Ovary (tissue), 9 donors: ENCODE results near the gene MSL1. TPM values are rescaled to one million over a fixed set of nuclear protein-coding genes. Genes with fewer than 3 reads are reported as not detected.
"Not testable (repeated sequence)": the region's sequence is repeated elsewhere in the genome, so short reads cannot be mapped to it uniquely, and the experiment has no call there.

Experiments used
- DNase-seq, 5 donors: peaks; one replicate each; pipeline ENCODE4 v3.0.0-alpha.2; 2019 to 2020
- H3K27ac ChIP-seq, 2 donors: fragments of 200-600 bp; one replicate each; pipeline versions ENCODE4 v1.5.1 to v1.8.0; 2019 to 2022
- H3K27me3 ChIP-seq: fragments of 200-600 bp; one replicate; pipeline ENCODE4 v1.8.0; 2022
- H3K36me3 ChIP-seq: fragments of 200-600 bp; sonication (generic); one replicate; pipeline ENCODE4 v1.5.1; 2019
- H3K4me1 ChIP-seq: one replicate; pipeline ENCODE4 v1.8.1; 2013; ENCODE audit warnings: mild to moderate bottlenecking, moderate library complexity; ENCODE audit not compliant: insufficient read depth
- H3K4me3 ChIP-seq: fragments of 200-600 bp; sonication (generic); one replicate; pipeline ENCODE4 v1.5.1; 2017
- H3K9me3 ChIP-seq, 2 donors: fragments of 200-600 bp in 1 of 2; sonication (generic) in 1 of 2; one replicate each; pipeline versions ENCODE4 v1.5.1 to v1.8.1; 2013 to 2019; ENCODE audit warnings: mild to moderate bottlenecking in 1 of 2, moderate library complexity in 1 of 2
- CTCF ChIP-seq, 3 donors: fragments of 450-650 bp in 2 of 3; fragments of 200-600 bp in 1 of 3; IDR thresholded peaks; one replicate each; pipeline versions ENCODE4 v1.5.1 to v1.8.0; 2016 to 2022; ENCODE audit warnings: antibody characterized with exemption in 3 of 3, mild to moderate bottlenecking in 1 of 3
- EP300 ChIP-seq: sonication (generic); formaldehyde crosslinking; IDR thresholded peaks from one replicate; pipeline ENCODE4 v1.6.1; 2017; ENCODE audit warnings: antibody characterized with exemption
- POLR2A ChIP-seq: fragments of 450-650 bp; IDR thresholded peaks from one replicate; pipeline ENCODE4 v1.6.1; 2017; ENCODE audit warnings: antibody characterized with exemption, mild to moderate bottlenecking, moderate library complexity
- WGBS, 3 donors: extraction: QIAGEN DNeasy Blood & Tissue Kit in 1 of 3; methylation state at CpG; one replicate each; pipeline versions ENCODE4 v1.1.5 to v1.1.7; 2013 to 2017; 5-methylcytosine and 5-hydroxymethylcytosine counted together
- intact Hi-C, 4 donors: fragments of 100-400 bp; cut with DNase I; formaldehyde crosslinking; loops; one replicate each; pipeline versions ENCODE4 v1.11.0 to v1.15.1; 2022 to 2023
- polyA plus RNA-seq, 2 donors: library from polyadenylated mRNA; stranded (reverse); fragments of 200-250 nt in 1 of 2; fragments of 350-450 nt in 1 of 2; fragmentation: Illumina TruSeq in 1 of 2; extraction: RNeasy Lipid Tissue Mini Kit (QIAGEN cat#74804) in 1 of 2; gene quantifications; one replicate each; pipeline ENCODE4 v1.2.3, GENCODE V29; 2013 to 2014
- total RNA-seq, 7 donors: library from RNA; depleted of rRNA in 2 of 7; stranded (reverse); fragments of >200 nt in 2 of 7; fragmentation: NEBNext Ultra II Directional in 3 of 7; extraction: Animal tissue kit (Norgen Biotek cat#: 25700) in 3 of 7; gene quantifications; one replicate each; pipeline versions ENCODE4 v1.1.0 to v1.2.4, GENCODE V29; 2016 to 2023
- donor health status: DM: no; HTN: no; CAD: no; lungs with moderate emphysema.
- donor health status: DM: no; HTN: no; CAD: no.
- donor health status: Bipolar disorder and iron deficiency.
- donor health status: DM: yes; HTN: yes; CAD: no.
- donor health status: DM: no; HTN: no; CAD: no.
- donor health status: DM: yes; HTN: yes; CAD: no.

The MSL1 gene
- total and polyA plus RNA-seq, 9 donors, result 59.6 to 122 (median 83.3) TPM

- Histone ChIP-seq H3K36me3 (no peaks in the 10 kb centered on the region), H3K27ac (no peak overlapping the region), H3K4me1 (no peaks in the 10 kb centered on the region), H3K4me3 (no peak overlapping the region), H3K27me3 (no peaks in the 10 kb centered on the region), H3K9me3 (no peaks in the 10 kb centered on the region)
- intact Hi-C loops, result no loop called here
- TF ChIP-seq CTCF (IDR thresholded peaks at IDR 0.05), result no peak
- no peak for TF ChIP-seq EP300
- no peak for TF ChIP-seq POLR2A
- 65 to 70% (median 66%) methylated on average over 7 of the region's 7 CpGs for WGBS, 3 donors
- DNase-seq, result no peak
Measured at GRCh38 chr17:40134184-40134583, 12.4 kb downstream of the MSL1 start.

GRCh38 chr17:40135817-40136216, 14.0 kb downstream of the MSL1 start:
- Histone ChIP-seq H3K4me1 (peaks cover 2% of the 10 kb centered on the region), H3K36me3 (no peaks in the 10 kb centered on the region), H3K27ac (no peak overlapping the region), H3K4me3 (no peak overlapping the region), H3K9me3 (no peaks in the 10 kb centered on the region), H3K27me3 (no peaks in the 10 kb centered on the region)
- 92 to 95% (median 94%) methylated on average over 3 of the region's 3 CpGs for WGBS, 3 donors
- DNase-seq, result no peak
- intact Hi-C loops, result no loop called here
- TF ChIP-seq EP300 (no peak), CTCF (IDR thresholded peaks at IDR 0.05) (no peak), POLR2A (no peak)

- TF ChIP-seq CTCF (IDR thresholded peaks at IDR 0.05), result peak in 1 of 3 donors; percentile 41
- TF ChIP-seq POLR2A, result no peak
- TF ChIP-seq EP300, result peak; percentile 2
- intact Hi-C loops, result no loop called here
- Histone ChIP-seq H3K4me3 (peak overlapping the region; percentile 55), H3K27ac (peak overlapping the region; percentile 84 to 95), H3K4me1 (peaks cover 3% of the 10 kb centered on the region), H3K9me3 (no peaks in the 10 kb centered on the region), H3K27me3 (no peaks in the 10 kb centered on the region), H3K36me3 (no peaks in the 10 kb centered on the region)
- peak; percentile 50 to 68 (median 57) for DNase-seq
- WGBS, 3 donors, result 1 to 8% (median 5%) methylated on average over 14 of the region's 14 CpGs
Measured at GRCh38 chr17:40139566-40140058, 17.8 kb downstream of the MSL1 start.

- H3K27me3 ChIP-seq, H3K9me3 ChIP-seq, H3K27ac ChIP-seq, H3K4me3 ChIP-seq, DNase-seq, H3K36me3 ChIP-seq, intact Hi-C loops, H3K4me1 ChIP-seq: not testable (repeated sequence)
- 87 to 94% (median 89%) methylated on average over 3 of the region's 3 CpGs for WGBS, 3 donors
Measured at GRCh38 chr17:40143166-40143565, 21.4 kb downstream of the MSL1 start.

- H3K27ac ChIP-seq, result no peak overlapping the region
- no peaks in the 10 kb centered on the region for H3K36me3 ChIP-seq
- peaks cover 1% of the 10 kb centered on the region for H3K4me1 ChIP-seq
- no peaks in the 10 kb centered on the region for H3K27me3 ChIP-seq
- TF ChIP-seq CTCF (IDR thresholded peaks at IDR 0.05), result no peak
- no peak overlapping the region for H3K4me3 ChIP-seq
- intact Hi-C loops, result no loop called here
- WGBS, 3 donors, result 89 to 93% (median 92%) methylated on average over 3 of the region's 3 CpGs
- H3K9me3 ChIP-seq, result no peaks in the 10 kb centered on the region
- DNase-seq, result no peak
Measured at GRCh38 chr17:40145476-40145875, 23.7 kb downstream of the MSL1 start.
